ENCODE results near the gene PRSS33.

Gene PRSS33, protein sequence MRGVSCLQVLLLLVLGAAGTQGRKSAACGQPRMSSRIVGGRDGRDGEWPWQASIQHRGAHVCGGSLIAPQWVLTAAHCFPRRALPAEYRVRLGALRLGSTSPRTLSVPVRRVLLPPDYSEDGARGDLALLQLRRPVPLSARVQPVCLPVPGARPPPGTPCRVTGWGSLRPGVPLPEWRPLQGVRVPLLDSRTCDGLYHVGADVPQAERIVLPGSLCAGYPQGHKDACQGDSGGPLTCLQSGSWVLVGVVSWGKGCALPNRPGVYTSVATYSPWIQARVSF

GRCh38 chr16:2787406-2787805, at the start of gene PRSS33:
TSS of gene PRSS33 (minus strand) at chr16:2787560. CDS start at chr16:2786547, 1,013 bp downstream.
- ChIA-PET POLR2A (interaction anchor here (1.1 kb wide), 2 partner anchors 8 to 9 kb away, joined by 3 to 8 read pairs; no protein-coding TSS in a partner anchor), CTCF (no interaction called here)
- no peak for TF ChIP-seq L3MBTL2 (conservative IDR thresholded peaks at IDR 0.05)
- TF ChIP-seq HDGF (IDR thresholded peaks at IDR 0.05; ENCODE audit: borderline replicate concordance), result no peak
- TF ChIP-seq LEF1 (IDR thresholded peaks at IDR 0.05; ENCODE audit: borderline replicate concordance), result no peak
- no peak for TF ChIP-seq CTBP1 (IDR thresholded peaks at IDR 0.05; ENCODE audit: borderline replicate concordance)
- no peak for TF ChIP-seq TARDBP (IDR thresholded peaks at IDR 0.05)
- TF ChIP-seq FOXK2 (IDR thresholded peaks at IDR 0.05), result no peak
- TF ChIP-seq SUZ12 (IDR thresholded peaks at IDR 0.05), result no peak
- no peak for DNase-seq (ENCODE audit: extremely low spot score)

DNA sequence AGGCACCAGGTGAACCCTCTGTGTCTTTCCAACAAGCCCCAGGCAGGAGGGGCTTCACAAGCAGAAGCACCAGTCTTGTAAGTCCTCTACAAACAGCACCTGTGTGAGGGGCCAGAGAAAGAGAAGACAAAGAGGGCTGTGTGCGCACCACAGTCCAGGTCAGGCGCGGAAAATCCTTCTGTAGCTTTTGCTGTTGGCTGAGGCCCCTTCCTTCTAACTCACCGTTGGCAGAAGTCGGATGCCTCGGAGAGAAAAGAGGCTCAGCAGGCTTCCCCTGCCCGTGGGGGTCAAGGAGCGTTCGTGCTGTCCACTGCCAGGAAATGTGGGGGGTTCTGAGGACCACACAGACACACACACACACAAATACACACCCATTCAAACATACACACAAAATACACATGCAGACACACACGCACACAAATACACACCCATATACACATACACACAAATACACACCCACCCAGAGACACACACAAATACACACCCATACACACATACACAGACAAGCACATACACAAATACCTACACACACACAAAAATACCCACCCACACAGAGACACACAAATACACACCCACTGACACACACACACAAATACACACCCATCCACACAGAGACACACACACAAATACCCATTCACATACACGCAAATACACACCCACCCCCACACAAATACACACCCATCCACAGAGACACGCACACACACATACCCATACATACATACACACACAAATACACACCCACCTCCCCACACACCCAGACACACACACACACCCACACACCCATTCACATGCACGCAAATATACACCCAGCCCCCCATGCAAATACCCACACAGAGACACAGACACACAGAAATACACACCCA, 49.5 kb upstream of the PRSS33 start:
- ChIA-PET POLR2A (no interaction called here), CTCF (no interaction called here)
- no peak for TF ChIP-seq L3MBTL2 (conservative IDR thresholded peaks at IDR 0.05)
- TF ChIP-seq TARDBP (IDR thresholded peaks at IDR 0.05), result no peak; the same call in none of the 2 replicates
- no peak for TF ChIP-seq BHLHE40 (IDR thresholded peaks at IDR 0.05; ENCODE audit: borderline replicate concordance)
- no peak for TF ChIP-seq FOXM1 (IDR thresholded peaks at IDR 0.05; ENCODE audit: borderline replicate concordance)
- no peak for TF ChIP-seq NFRKB (IDR thresholded peaks at IDR 0.05)
- no peak for TF ChIP-seq ZNF384 (IDR thresholded peaks at IDR 0.05)
- TF ChIP-seq FOXA1 (IDR thresholded peaks at IDR 0.05), result no peak
- TF ChIP-seq LEF1 (IDR thresholded peaks at IDR 0.05; ENCODE audit: borderline replicate concordance), result no peak
- no peak for TF ChIP-seq CTBP1 (IDR thresholded peaks at IDR 0.05; ENCODE audit: borderline replicate concordance)
- no peak for TF ChIP-seq ARNT (IDR thresholded peaks at IDR 0.05)
- no peak for TF ChIP-seq PKNOX1 (IDR thresholded peaks at IDR 0.05)
- TF ChIP-seq HDGF (IDR thresholded peaks at IDR 0.05; ENCODE audit: borderline replicate concordance), result no peak
- no peak for TF ChIP-seq ELF4 (IDR thresholded peaks at IDR 0.05)
- TF ChIP-seq FOXK2 (IDR thresholded peaks at IDR 0.05), result no peak
- TF ChIP-seq SP1 (IDR thresholded peaks at IDR 0.05), result no peak
- TF ChIP-seq SUZ12 (IDR thresholded peaks at IDR 0.05), result no peak
- no peak for DNase-seq (ENCODE audit: extremely low spot score)

DNA sequence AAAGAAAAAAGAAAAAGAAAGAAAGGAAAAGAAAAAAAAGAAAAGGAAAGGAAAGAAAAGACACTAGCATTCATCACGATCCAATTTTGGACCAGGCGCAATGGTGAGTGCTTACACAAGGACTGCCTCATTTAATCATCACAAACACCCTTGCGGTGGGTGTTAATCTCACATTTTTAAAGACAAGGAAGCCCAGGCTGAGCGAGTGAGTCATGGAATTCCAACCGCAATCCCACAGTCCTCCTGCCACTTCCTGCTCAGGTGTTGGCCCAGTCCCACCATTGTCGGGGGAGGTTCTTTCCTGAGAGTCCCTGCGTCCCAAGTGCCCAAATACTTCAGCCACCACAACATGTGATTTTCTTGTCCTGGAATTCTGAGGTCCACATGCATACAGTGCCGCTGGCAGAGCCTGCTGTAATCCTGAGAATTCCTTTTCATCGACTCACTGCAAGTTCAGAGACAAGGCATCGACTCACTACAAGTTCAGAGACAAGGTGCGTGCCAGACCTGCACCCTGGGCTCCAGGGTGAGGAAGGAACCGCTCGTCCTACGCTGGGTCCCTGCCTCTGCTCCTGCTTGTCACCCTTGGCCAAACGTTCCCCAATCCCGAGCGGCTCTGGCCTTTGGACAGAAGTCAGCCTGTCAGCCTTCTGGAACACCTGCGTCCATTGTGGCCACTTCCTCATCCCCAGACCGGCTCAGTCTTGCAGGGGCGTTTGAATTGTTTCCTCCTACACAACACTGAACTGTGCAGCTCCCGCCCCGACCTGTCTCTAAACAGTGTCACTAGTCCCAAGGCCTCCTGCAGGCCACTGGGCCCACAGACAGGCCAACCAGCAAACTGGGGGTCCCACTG, 48.5 kb upstream of the PRSS33 start:
- no peak for TF ChIP-seq SP1 (IDR thresholded peaks at IDR 0.05)
- TF ChIP-seq PKNOX1 (IDR thresholded peaks at IDR 0.05), result no peak
- no peak for TF ChIP-seq ELF4 (IDR thresholded peaks at IDR 0.05)
- no peak for TF ChIP-seq NFRKB (IDR thresholded peaks at IDR 0.05)
- TF ChIP-seq HDGF (IDR thresholded peaks at IDR 0.05; ENCODE audit: borderline replicate concordance), result no peak
- TF ChIP-seq FOXM1 (IDR thresholded peaks at IDR 0.05; ENCODE audit: borderline replicate concordance), result no peak
- no peak for TF ChIP-seq FOXK2 (IDR thresholded peaks at IDR 0.05)
- TF ChIP-seq TARDBP (IDR thresholded peaks at IDR 0.05), result no peak
- no peak for TF ChIP-seq CTBP1 (IDR thresholded peaks at IDR 0.05; ENCODE audit: borderline replicate concordance)
- no peak for TF ChIP-seq BHLHE40 (IDR thresholded peaks at IDR 0.05; ENCODE audit: borderline replicate concordance)
- ChIA-PET CTCF (no interaction called here), POLR2A (no interaction called here)
- DNase-seq (ENCODE audit: extremely low spot score), result no peak

DNA sequence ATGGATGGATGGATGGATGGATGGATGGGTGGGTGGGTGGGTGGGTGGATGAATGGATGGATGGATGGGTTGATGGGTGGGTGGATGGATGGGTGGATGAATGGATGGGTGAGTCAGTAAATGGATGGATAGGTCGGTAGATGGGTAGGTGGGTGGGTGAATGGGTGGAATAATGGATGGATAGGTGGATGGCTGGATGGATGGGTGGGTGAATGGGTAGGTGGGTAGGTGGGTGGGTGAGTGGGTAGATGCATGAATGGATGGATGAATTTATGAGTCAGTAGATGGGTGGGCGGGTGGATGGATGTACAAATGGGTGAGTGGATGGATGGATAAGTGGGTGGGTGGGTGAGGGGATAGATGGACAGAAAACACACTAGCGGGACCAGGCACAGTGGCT, 47.6 kb upstream of the PRSS33 start:
- TF ChIP-seq ARNT (IDR thresholded peaks at IDR 0.05), result no peak
- no peak for DNase-seq (ENCODE audit: extremely low spot score)
- POLR2A ChIA-PET, result no interaction called here
- CTCF ChIA-PET, result no interaction called here

DNA sequence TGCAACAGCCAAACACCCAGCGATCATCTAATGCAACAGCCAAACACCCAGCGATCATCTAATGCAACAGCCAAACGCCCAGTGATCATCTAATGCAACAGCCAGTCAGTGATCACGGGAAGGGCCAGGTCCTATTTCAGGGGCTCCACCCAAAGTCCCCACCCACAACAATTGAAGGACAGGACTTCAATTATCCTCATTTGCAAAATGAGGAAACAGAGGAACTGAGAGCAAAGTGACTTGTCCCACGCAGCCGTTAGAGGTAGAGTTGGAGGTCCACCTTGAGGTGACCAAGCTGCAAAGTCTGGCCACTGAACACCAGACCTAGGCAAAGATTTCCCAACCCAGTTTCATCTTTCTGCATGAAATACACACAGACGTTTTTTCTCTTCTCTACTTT, 46.4 kb upstream of the PRSS33 start:
- POLR2A ChIA-PET, result no interaction called here
- CTCF ChIA-PET, result no interaction called here
- no peak for DNase-seq (ENCODE audit: extremely low spot score)
- TF ChIP-seq ARNT (IDR thresholded peaks at IDR 0.05), result no peak
- no peak for TF ChIP-seq LEF1 (IDR thresholded peaks at IDR 0.05; ENCODE audit: borderline replicate concordance)
- TF ChIP-seq ELF4 (IDR thresholded peaks at IDR 0.05), result no peak
- TF ChIP-seq TARDBP (IDR thresholded peaks at IDR 0.05), result no peak
- TF ChIP-seq FOXA1 (IDR thresholded peaks at IDR 0.05), result no peak
- no peak for TF ChIP-seq SP1 (IDR thresholded peaks at IDR 0.05)
- TF ChIP-seq ZNF384 (IDR thresholded peaks at IDR 0.05), result no peak
- no peak for TF ChIP-seq FOXK2 (IDR thresholded peaks at IDR 0.05)
- no peak for TF ChIP-seq HDGF (IDR thresholded peaks at IDR 0.05; ENCODE audit: borderline replicate concordance)
- no peak for TF ChIP-seq CTBP1 (IDR thresholded peaks at IDR 0.05; ENCODE audit: borderline replicate concordance)
- TF ChIP-seq L3MBTL2 (conservative IDR thresholded peaks at IDR 0.05), result no peak
- no peak for TF ChIP-seq BHLHE40 (IDR thresholded peaks at IDR 0.05; ENCODE audit: borderline replicate concordance)
- TF ChIP-seq NFRKB (IDR thresholded peaks at IDR 0.05), result no peak
- no peak for TF ChIP-seq FOXM1 (IDR thresholded peaks at IDR 0.05; ENCODE audit: borderline replicate concordance)

DNA sequence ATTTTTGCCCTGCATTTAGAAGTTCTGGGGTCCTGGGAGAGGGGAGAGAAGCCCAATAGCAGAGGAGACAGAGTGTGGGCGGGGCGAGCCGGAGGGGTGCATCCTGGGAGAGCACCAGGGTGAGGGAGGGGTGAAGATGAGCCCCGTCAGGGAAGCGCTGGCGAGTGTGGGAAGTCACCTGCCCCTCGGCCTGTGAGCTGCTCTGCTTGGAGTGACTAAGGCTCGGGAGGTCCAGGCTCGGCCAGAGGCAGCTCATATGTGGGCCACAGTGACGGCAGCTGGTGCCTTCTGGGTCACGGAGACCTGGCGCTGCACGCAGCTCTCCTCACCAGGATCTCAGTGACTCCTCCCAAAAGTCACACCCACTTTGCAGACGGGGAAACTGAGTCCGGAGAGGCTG, 43.8 kb upstream of the PRSS33 start:
- DNase-seq (ENCODE audit: extremely low spot score), result no peak
- TF ChIP-seq SP1 (IDR thresholded peaks at IDR 0.05) (no peak), FOXM1 (IDR thresholded peaks at IDR 0.05; ENCODE audit: borderline replicate concordance) (no peak), ELF4 (IDR thresholded peaks at IDR 0.05) (no peak), BHLHE40 (IDR thresholded peaks at IDR 0.05; ENCODE audit: borderline replicate concordance) (no peak), SUZ12 (IDR thresholded peaks at IDR 0.05) (no peak), FOXA1 (IDR thresholded peaks at IDR 0.05) (no peak), CTBP1 (IDR thresholded peaks at IDR 0.05; ENCODE audit: borderline replicate concordance) (no peak), FOXK2 (IDR thresholded peaks at IDR 0.05) (no peak), ZNF384 (IDR thresholded peaks at IDR 0.05) (no peak), PKNOX1 (IDR thresholded peaks at IDR 0.05) (no peak), HDGF (IDR thresholded peaks at IDR 0.05; ENCODE audit: borderline replicate concordance) (no peak), ARNT (IDR thresholded peaks at IDR 0.05) (no peak)
- ChIA-PET CTCF (no interaction called here), POLR2A (no interaction called here)
